HG03139 (cell line): ENCODE data around the gene CYP4F8.

ENCODE experiments used
- ATAC-seq: cut with Tn5 transposase; IDR thresholded peaks from one replicate; pipeline ENCODE4 v1.9.1; 2021; ENCODE audit not compliant: unreplicated experiment

The CYP4F8 gene

DNA sequence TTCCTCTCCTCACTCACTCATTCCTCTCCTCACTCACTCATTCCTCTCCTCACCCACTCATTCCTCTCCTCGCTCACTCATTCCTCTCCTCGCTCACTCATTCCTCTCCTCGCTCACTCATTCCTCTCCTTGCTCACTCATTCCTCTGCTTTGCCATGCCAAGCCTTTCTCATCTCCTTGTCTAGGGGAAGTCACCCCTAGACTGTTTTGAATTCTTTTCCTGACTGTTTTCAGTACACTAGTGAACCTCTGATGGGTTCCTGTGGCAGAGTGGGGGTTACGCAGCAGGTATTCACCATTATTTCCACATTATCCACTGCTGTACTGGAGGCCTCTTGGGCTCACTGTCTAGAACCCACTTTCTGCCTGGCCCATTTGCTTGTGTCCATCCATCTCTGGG lies 1.2 kb downstream of the CYP4F8 start:
- ATAC-seq, result no peak

DNA sequence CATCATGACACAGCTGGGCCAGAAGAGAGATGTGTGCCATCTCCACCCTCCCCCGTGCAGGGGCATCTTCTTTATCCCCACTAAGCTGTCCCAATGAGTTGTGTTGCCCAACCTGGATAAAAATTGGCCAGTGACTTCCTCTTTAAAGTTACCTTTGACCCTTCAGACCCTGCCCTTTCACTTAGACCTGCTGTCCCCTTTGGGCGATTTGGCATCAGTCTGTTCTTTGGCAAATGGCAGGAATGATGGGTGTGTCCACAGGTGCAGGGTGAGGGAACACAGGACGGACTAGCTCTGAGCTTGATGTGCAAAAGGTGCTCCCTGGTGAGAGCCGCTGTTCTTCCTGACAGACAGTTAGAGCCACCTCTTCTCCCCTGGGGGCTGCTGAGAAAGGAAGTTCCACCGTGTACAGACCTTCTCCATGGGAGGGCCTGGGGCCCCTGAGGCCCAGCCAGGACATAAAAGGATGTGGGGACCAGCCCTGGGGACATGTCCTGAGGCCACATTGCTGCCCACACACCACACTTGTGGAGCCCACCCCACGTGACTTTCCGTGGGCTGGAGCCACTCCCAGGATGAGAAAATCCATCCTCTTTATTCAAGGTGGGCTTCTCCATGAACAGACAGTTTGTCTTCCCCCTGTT lies 1.7 kb downstream of the CYP4F8 start:
- ATAC-seq, result no peak

DNA sequence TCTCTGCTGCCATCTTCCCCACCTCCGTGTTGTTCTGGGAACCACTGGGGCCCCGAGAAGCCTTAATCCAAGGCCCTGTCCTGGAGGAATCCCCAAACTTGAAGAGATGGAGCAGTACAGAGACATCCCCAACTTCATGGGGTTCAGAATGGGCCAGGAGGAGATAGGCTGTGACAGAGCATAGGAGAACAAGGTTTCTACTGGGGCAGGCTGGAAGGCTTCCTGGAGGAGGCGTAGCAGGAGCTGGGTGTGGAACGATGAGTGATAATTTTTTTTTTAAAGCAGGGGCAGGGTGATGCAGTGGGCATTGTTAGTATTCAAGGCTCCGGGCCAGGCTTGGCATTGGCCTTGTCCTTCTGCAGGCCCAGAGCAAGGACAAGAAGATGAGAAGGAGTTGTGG lies 3.3 kb downstream of the CYP4F8 start:
- no peak for ATAC-seq

DNA sequence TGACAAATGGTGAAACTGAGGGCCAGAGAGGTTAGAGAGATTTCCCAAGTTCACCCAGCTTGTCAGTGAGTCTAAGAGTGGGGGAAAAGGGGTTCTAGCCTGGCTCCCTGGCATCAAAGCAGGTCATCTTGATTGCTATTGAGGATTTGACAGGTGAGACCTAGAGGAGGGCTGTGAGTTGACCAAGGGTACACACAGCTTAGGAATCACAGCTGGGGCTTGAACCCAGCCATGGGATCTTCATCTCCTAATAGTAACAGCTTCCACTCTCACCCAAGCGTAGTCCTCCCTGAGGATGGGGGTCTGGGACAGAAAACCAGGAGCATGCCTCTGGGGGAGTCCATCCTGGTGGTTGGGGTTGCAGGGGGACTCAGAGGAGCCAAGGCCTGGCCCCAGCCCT lies 6.8 kb downstream of the CYP4F8 start:
- ATAC-seq, result no peak

DNA sequence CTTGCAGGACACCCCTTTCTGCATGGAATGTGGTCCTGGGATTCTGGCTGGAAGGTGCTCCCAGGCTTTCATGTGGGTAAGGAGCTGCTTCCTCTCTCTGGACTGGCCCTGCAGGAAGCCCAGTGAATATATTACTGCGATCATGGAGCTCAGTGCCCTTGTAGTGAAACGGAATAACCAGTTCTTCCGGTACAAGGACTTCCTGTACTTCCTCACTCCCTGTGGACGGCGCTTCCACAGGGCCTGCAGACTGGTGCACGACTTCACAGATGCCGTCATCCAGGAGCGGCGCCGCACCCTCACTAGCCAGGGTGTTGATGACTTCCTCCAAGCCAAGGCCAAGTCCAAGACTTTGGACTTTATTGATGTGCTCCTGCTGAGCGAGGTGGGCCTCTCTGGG lies 8.0 kb downstream of the CYP4F8 start:
- no peak for ATAC-seq

DNA sequence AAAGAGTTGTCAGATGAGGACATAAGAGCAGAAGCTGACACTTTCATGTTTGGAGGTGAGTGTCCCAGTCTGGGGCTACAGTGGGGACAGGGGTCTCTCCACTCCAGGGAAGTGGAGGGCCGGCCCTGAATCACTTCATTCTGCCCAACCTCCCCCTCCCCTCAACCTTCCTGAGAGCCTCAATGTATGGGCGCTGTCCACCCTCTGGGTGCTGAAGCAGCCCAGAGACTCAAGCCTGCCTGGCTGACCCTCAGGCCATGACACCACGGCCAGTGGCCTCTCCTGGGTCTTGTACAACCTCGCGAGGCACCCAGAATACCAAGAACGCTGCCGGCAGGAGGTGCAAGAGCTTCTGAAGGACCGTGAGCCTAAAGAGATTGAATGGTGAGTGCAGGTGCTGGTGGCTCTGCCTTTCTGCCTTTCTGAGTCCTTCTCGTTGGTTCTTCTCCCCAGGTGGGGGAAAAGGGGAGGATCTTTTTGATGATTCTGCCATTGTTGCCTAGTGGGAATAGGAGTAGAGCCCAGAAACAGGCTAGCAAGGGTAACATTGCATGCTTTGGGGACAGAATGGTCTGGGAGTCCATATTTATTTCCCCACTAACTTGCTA lies 8.8 kb downstream of the CYP4F8 start:
- ATAC-seq, result no peak

DNA sequence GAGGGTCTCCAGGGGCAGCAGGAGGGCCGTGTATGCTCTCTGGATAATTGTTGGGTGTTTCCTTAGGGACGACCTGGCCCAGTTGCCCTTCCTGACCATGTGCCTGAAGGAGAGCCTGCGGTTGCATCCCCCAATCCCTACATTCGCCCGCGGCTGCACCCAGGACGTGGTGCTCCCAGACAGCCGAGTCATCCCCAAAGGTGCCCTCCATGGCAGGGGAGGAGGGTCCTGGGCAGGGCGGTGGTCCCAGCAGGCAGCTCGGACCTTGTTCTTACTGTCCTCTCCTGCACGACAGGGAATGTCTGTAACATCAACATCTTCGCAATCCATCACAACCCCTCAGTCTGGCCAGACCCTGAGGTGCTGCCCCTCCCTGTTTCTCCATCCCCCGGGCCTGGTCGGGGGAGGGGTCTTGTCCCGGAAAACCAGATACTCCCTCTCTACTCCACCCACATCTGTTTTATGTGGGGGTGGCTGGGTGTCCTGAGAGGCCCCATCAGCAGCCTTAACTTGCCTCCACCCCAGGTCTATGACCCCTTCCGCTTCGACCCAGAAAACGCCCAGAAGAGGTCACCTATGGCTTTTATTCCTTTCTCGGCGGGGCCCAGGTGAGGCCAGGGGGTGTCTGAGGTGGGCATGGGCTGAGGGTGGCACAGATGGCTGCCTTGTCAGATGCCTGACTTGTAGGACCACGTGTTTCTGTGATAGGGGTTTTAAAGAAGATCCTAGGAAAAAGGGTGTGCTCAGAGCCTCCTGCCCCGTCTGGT lies 13.4 kb downstream of the CYP4F8 start:
- no peak for ATAC-seq

DNA sequence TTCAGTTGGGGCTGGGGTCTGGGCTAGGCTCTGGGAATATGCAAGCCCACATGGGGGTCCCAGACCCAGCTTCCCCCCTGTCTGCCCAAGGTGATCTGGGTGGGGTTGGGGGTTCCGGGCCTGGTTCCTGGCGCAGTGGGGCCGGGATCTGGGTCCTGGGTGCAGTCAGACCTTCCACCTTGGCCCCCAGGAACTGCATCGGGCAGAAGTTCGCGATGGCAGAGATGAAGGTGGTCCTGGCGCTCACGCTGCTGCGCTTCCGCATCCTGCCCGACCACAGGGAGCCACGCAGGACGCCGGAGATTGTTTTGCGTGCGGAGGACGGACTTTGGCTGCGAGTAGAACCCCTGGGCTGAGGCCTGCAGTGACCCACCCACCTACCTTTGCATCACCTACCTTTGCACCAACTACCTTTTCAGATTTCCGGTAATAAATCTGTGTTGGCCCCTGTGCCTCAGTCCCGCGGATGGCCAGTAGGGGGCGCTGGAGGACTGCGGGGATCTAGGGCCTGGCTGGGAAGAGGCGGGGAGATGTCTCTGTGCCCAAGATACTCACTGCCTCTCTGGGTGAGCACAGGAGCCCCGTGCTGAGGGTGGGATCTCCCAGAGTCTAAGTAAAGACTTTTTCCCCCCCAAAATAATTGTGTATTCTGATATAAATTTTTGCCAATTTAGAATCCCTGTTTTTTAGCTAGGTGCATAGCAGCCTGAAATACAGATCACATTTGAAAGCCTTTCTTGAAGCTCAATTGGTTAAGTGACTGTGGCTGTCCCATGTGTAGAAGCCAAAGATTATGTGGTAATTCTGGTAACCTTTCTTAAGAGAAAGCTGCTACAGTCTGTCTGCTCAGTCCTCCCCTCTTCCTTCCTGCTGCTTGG lies 14.2 kb downstream of the CYP4F8 start:
- no peak for ATAC-seq

DNA sequence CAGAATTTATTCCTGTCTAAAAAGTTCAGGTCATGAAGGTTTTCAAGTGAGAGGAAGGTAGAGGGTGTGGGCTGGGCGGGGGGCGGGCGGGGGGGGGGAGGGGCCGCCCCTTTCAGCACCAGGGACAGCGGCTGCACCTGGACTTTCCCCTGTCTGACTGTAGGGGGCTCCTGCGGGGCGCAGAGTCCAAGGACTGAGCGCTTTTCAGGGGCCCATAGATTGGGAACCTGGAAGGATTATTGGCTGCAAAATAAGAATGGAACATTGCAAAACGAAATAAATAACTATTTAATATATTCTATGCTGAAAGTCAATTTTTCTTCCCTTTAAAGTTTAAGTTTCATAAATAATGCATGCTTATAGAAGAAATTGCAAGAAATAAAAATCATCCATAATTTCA lies 16.8 kb downstream of the CYP4F8 start:
- ATAC-seq, result no peak

DNA sequence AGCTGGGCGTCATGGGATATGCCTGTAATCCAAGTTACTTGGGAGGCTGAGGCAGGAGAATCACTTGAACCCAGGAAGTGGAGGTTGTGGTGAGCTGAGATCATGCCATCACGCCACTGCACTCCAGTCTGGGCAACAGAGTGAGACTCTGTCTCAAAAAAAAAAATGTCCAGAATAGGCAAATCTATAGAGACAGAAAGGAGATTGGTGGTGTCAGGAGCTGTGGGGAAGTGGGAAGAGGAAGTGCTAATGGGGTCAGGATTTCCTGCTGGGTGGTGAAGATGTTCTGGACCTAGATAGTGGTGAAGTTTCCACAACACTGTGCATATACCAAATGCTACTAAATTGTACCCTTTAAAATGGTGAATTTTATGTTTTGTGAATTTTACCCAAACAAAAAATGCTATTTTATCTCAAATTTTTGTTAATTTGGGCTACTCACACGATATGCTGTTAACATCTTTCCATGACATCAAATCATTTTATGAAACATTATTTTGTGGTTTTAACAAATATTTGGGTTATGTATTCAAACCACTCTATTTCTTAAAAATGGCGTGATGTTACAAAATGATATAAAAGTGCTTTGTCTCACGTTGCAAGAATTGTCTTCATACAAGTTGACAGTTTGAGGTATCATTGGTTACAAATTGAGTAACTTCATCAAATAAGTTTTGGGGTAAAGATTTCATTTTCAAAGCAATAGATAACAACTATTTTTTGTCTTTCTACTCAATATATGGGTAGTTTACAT lies 18.2 kb downstream of the CYP4F8 start:
- ATAC-seq, result no peak

DNA sequence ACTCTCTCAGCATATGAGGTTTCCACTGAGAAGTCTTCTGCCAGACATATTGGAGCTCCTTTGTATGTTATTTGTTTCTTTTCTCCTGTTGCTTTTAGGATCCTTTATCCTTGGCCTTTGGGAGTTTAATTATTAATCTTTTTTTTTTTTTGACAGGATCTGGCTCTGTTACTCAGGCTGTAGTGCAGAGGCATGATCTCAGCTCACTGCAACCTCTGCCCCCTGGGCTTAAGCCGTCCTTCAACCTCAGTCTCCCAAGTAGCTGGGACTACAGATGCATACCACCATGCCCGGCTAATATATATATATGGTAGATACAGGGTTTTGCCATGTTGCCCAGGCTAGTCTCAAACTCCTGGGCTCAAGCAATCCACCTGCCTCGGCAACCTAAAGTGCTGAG lies 19.1 kb downstream of the CYP4F8 start:
- no peak for ATAC-seq

DNA sequence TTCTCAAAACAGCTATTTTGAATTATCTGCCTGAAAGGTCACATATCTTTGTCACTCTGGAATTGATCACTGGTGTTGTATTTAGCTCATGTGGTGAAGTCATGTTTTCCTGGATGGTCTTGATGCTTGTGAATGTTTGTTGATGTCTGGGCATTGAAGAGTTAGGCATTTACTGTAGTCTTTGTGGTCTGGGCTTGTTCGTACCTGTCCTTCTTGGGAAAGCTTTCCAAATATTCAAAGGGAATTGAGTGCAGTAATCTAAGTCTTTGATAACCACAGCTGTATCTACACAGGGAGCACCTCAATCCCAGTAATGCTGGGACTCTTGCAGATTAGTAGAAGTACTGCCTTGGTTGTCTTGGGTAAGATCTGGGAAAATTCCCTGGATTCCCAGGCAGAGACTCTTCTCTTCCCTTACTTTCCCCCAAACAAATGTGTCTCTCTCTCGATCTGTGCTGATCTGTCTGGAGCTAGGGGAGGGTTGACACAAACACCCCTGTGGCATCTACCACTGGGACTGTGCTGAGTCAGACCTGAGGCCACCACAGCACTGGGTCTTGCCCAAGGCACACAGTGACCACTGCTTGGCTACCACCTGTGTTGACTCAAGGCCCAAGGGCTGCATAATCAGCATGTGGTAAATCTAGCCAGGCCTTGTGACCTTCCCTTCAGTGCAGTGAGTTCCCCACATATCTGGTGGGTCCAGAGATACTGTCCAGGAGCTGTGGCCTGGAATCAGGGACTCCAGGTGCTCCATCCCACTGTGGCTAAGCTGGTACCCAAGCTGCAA lies 20.2 kb downstream of the CYP4F8 start:
- ATAC-seq, result no peak

DNA sequence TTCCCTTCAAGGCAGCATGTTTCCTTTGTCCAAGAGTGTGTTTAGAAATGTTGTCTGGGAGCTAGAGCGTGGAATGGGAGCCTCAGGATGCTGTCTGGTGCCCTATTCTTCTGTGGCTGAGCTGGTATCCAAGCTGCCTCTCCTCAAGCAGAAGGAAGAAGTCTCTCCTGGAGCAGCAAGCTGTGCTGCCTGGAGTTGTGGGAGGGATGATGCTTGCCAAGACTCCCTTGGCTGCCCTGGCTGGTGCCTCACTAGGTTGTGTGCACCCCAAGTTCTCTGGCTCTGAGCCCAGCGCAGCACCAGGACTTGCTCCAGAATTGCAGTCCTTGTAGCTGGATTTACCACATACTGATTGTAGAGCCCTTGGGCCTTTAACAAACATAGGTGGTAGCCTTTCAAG lies 21.0 kb downstream of the CYP4F8 start:
- ATAC-seq, result no peak

DNA sequence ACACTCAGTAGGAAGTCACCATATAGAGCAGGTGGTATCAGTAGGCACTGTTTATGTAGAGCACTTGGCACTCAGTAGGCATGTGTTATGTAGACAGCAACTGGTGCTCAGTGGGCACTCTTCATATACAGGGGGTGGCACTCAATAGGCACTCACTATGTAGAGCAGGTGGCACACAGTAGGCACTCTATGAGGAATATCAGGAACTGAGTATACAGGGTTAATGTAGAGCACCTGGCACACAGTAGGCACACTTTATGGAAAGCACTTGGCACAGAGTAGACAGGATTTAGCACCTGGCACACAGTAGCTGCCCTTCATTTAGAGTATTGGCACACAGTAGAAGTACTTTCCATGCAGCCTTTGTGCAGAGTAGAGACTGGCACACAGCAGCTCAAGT lies 24.6 kb downstream of the CYP4F8 start:
- ATAC-seq, result no peak

DNA sequence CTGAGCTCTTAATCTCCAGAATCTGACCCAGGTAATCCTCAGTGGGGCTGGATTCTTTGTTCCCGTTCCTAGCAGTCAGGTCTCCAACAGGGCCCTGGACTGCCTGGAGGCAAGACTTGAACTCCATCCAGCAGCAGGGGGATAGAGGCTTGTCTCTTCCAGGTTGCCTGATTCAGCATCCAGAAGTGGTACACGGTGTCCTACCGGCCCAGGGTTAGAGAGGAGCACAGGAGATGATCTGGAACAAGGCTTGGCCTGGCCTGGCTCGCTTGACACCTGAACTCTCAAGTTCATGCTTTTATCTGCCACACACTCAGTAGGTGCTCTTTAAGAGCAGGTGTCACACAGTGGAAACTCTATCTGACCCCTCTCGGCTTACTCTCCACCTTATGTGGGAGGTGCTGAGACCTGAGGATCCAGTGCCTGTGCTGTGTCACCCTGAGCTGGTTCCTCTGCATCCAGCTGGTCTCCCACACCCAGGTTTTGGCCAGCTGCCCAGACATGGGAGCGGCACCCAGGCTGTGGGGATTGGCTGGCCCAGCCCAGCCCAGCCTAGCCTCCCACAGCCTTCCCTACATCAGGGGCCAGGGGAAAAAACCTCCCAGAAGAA lies 25.4 kb downstream of the CYP4F8 start, which contains the start of gene CYP4F3:
TSS of gene CYP4F3 (plus strand) at position 604 of the 610 bp plus-strand sequence. CDS start 519 bp downstream, outside the sequence.
- no peak for ATAC-seq

DNA sequence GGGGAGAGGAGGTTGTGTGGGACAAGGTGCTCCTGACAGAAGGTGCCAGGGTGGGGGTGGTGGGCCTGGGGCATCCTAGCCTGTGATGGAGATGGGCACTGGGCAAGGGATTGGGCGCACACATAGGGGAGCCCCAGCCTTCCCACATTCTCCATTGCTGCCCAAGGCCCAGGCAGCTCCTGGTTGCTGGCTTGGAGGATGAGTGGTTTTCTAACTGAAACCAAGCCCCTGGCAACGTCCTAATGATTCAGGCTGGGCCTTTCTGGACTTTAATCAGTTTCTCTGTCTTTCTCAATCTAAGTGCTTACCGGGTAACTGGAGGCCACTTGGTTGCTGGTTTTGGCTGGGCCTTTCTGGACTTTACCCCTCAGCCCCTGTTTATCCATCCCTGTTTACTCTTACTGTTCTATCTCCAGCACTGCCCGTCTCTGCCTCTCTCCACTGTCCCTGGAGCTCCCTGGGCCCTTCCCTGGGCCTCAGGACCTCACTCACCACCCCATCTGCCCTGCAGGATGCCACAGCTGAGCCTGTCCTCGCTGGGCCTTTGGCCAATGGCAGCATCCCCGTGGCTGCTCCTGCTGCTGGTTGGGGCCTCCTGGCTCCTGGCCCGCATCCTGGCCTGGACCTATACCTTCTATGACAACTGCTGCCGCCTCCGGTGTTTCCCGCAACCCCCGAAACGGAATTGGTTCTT lies 26.0 kb downstream of the CYP4F8 start:
- ATAC-seq, result no peak

DNA sequence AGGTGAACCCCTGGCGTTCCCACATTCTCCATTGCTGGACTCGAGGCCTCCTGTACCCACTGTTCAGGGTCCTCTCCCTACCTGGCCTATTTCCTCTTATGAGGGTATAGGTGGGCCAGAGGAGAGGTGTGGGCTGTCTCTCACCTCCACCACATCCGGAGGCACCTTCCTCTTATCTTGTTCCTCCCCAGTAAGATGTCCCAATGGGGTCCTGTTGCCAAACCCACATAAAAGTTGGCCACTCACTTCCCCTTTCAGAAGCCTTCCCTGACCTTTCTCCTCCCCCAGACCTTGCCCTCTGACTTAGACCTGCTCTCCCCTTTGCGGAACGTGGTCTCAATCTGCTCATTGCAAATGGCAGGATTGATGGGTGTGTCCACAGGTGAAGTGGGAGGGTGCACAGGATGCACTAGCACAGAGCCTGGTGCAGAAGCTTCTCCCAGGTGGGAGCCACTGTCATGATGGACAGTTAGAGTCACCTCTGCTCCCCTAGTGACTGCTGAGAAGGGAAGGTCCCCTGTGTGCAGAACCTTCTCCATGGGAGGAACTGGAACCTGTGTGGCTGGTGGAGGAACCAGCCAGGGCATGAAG lies 27.0 kb downstream of the CYP4F8 start:
- no peak for ATAC-seq

DNA sequence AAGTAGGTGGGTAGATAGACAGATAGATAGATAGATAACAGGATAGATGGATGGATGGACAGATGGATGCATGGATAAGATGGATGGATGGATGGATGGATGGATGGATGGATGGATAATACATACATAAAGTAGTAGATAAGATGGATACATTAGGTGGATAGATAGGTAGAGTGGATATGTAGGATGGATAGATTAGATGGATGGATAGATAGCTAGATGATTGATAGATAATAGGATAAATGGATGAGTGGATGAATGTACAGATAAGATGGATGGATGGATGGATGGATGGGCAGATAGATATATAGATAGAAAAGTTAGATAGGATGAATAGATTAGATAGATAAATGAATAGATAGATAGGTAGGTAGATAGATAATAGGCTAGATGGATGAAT lies 27.8 kb downstream of the CYP4F8 start:
- no peak for ATAC-seq
